WTC11 (cell line): Measurements from ENCODE around the gene GPN3. TPM values are rescaled to one million over a fixed set of nuclear protein-coding genes. Genes with fewer than 3 reads are reported as not detected.

Experiments used
- ATAC-seq: fragments of 200-7000 bp; cut with Tn5 transposase; 2 replicates; pipeline ENCODE4 v1.10.0; 2021; ENCODE audit warnings: mild to moderate bottlenecking, moderate library complexity
- CTCF ChIA-PET: fragments of 300-600 bp; sonication (Branson Sonifier 250); formaldehyde crosslinking; loops from one replicate; lab custom pipeline; 2021; ENCODE audit warnings: antibody characterized with exemption; lab: Charles Lee
- POLR2A ChIA-PET: fragments of 350-600 bp; sonication (Branson Sonifier 250); formaldehyde crosslinking; loops from one replicate; lab custom pipeline; 2021; ENCODE audit warnings: antibody characterized with exemption; lab: Charles Lee
- DNase-seq: peaks from one replicate; pipeline ENCODE4 v3.0.0; 2021; ENCODE audit warnings: low spot score
- H3K27ac Mint-ChIP-seq: 2 replicates; pipeline ENCODE4 v1.8.0; 2021; ENCODE audit warnings: mixed read lengths
- H3K27me3 Mint-ChIP-seq: 2 replicates; pipeline ENCODE4 v1.8.0; 2021; ENCODE audit warnings: low read depth, mild to moderate bottlenecking, moderate library complexity, mixed read lengths
- H3K36me3 Mint-ChIP-seq: 2 replicates; pipeline ENCODE4 v1.8.0; 2021; ENCODE audit warnings: mixed read lengths
- H3K4me1 Mint-ChIP-seq: 2 replicates; pipeline ENCODE4 v1.8.0; 2022; ENCODE audit warnings: mixed read lengths
- H3K4me3 Mint-ChIP-seq: 2 replicates; pipeline ENCODE4 v1.8.0; 2021; ENCODE audit warnings: mild to moderate bottlenecking, moderate library complexity, mixed read lengths
- H3K9me3 Mint-ChIP-seq: 2 replicates; pipeline ENCODE4 v1.8.0; 2021; ENCODE audit warnings: mixed read lengths
- ATF3 ChIP-seq: sonication (generic); formaldehyde crosslinking; conservative IDR thresholded peaks from 2 replicates; pipeline ENCODE4 v1.8.1; 2022; ENCODE audit warnings: mild to moderate bottlenecking, missing genetic modification reagents
- CREM ChIP-seq: sonication (generic); formaldehyde crosslinking; IDR thresholded peaks from 2 replicates; pipeline ENCODE4 v1.8.1; 2022; ENCODE audit warnings: mild to moderate bottlenecking, missing genetic modification reagents, moderate library complexity
- HMGXB4 ChIP-seq: sonication (generic); formaldehyde crosslinking; IDR thresholded peaks from 2 replicates; pipeline ENCODE4 v1.8.1; 2023; ENCODE audit warnings: mild to moderate bottlenecking, moderate library complexity, missing genetic modification reagents
- IRF1 ChIP-seq: sonication (generic); formaldehyde crosslinking; IDR thresholded peaks from 2 replicates; pipeline ENCODE4 v1.8.0; 2023; ENCODE audit warnings: missing genetic modification reagents
- JAZF1 ChIP-seq: fragments of 250-450 bp; sonication (Bioruptor Pico); IDR thresholded peaks from 2 replicates; pipeline ENCODE4 v1.9.0; 2021; ENCODE audit warnings: moderate library complexity, mild to moderate bottlenecking, inconsistent platforms
- NR2C2 ChIP-seq: sonication (generic); formaldehyde crosslinking; IDR thresholded peaks from 2 replicates; pipeline ENCODE4 v1.8.0; 2022; ENCODE audit warnings: mild to moderate bottlenecking, missing genetic modification reagents
- SOX15 ChIP-seq: fragments of 250-450 bp; sonication (Bioruptor Pico); IDR thresholded peaks from 2 replicates; pipeline ENCODE4 v1.9.0; 2021; ENCODE audit warnings: mild to moderate bottlenecking
- SP1 ChIP-seq: sonication (generic); formaldehyde crosslinking; conservative IDR thresholded peaks from 2 replicates; pipeline ENCODE4 v1.8.1; 2022; ENCODE audit warnings: missing genetic modification reagents
- TCF7 ChIP-seq: sonication (generic); formaldehyde crosslinking; IDR thresholded peaks from 2 replicates; pipeline ENCODE4 v1.8.0; 2022; ENCODE audit warnings: mild to moderate bottlenecking, low read depth, missing genetic modification reagents, moderate library complexity
- TEAD4 ChIP-seq: sonication (generic); formaldehyde crosslinking; IDR thresholded peaks from 2 replicates; pipeline ENCODE4 v1.8.0; 2022; ENCODE audit warnings: mild to moderate bottlenecking, missing genetic modification reagents
- USF1 ChIP-seq: sonication (generic); formaldehyde crosslinking; IDR thresholded peaks from 2 replicates; pipeline ENCODE4 v1.8.0; 2022; ENCODE audit warnings: mild to moderate bottlenecking, missing genetic modification reagents
- ZBTB21 ChIP-seq: sonication (generic); formaldehyde crosslinking; IDR thresholded peaks from 2 replicates; pipeline ENCODE4 v1.8.1; 2023; ENCODE audit warnings: mild to moderate bottlenecking, missing genetic modification reagents, borderline replicate concordance
- ZNF121 ChIP-seq: sonication (generic); formaldehyde crosslinking; IDR thresholded peaks from 2 replicates; pipeline ENCODE4 v1.8.0; 2023; ENCODE audit warnings: missing genetic modification reagents
- ZNF416 ChIP-seq: fragments of 250-450 bp; sonication (Bioruptor Pico); IDR thresholded peaks from 2 replicates; pipeline ENCODE4 v1.9.0; 2021; ENCODE audit warnings: mild to moderate bottlenecking, inconsistent platforms
- total RNA-seq: library from RNA; stranded (reverse); gene quantifications from 3 replicates; pipeline ENCODE4 v1.2.3, GENCODE V29; 2021
- TF ChIP-seq, protein P1 (sequence below): sonication (generic); formaldehyde crosslinking; IDR thresholded peaks from 2 replicates; pipeline ENCODE4 v1.8.1; 2023; ENCODE audit warnings: mild to moderate bottlenecking, missing genetic modification reagents, moderate library complexity
- TF ChIP-seq, protein P2 (sequence below): sonication (generic); formaldehyde crosslinking; IDR thresholded peaks from 2 replicates; pipeline ENCODE4 v1.8.1; 2023; ENCODE audit warnings: mild to moderate bottlenecking, missing genetic modification reagents
- TF ChIP-seq, protein P3 (sequence below): fragments of 200-600 bp; IDR thresholded peaks from 2 replicates; pipeline ENCODE4 v1.8.0; 2022; ENCODE audit warnings: antibody characterized with exemption
- TF ChIP-seq, protein P4 (sequence below): sonication (generic); formaldehyde crosslinking; IDR thresholded peaks from 2 replicates; pipeline ENCODE4 v1.8.0; 2023; ENCODE audit warnings: missing genetic modification reagents, mild to moderate bottlenecking, borderline replicate concordance
- TF ChIP-seq, protein P5 (sequence below): sonication (generic); formaldehyde crosslinking; IDR thresholded peaks from 2 replicates; pipeline ENCODE4 v1.8.0; 2022; ENCODE audit warnings: mild to moderate bottlenecking, missing genetic modification reagents
- TF ChIP-seq, protein P6 (sequence below): sonication (generic); formaldehyde crosslinking; IDR thresholded peaks from 2 replicates; pipeline ENCODE4 v1.8.1; 2022; ENCODE audit warnings: mild to moderate bottlenecking, missing genetic modification reagents, moderate library complexity, borderline replicate concordance

Gene GPN3
- total RNA-seq, 1 experiment from 2014 or later: 46.4 TPM

DNA sequence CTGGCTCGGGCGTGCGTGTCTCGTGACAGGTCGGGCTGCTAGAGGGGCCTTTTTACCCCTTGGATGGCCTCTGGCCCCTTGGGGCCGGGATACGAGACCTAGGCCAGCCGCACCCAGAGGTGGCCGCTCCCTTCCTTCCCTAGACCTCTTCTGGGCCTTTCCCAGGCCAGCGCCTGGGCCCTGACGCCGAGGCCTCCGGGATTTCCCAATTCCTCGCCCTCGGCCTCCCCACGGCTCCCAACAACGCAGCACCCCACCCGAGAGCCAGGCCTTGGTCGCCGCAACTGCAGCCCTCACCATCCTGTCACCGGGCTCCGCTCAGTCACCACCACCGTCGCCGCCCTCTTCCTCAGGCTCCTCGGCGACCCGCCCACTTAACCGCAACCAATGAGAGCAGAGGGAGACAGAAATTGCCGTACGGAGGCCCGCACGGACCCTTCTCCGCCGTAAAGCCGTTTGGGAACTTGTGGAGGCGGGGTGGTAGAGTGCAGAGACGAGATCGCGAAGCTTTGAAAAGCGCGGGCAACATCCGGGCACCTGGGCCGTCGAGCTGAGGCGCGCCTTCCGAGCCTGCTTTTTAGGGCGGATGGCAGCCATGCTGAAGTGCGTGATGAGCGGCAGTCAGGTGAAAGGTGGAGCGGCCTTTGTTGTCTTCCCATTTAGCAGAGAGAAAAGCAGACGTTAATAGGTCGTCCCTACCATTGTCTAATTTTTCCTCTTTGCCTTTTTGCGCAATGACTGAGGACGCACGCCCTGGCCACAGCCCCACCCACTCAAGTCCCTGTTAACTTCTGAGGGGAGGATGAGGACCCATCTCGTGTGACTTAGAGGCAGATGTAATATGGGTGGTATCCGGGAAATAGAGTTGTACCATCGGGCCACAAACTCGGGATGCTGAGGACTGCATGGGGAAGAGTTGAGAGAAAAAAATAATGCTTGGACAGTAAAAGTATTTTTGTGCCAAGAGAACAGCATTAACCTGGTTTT, 34.0 kb upstream of the GPN3 start, which contains the start of the genes RAD9B and VPS29 (continued):
- TF ChIP-seq, protein P1, sequence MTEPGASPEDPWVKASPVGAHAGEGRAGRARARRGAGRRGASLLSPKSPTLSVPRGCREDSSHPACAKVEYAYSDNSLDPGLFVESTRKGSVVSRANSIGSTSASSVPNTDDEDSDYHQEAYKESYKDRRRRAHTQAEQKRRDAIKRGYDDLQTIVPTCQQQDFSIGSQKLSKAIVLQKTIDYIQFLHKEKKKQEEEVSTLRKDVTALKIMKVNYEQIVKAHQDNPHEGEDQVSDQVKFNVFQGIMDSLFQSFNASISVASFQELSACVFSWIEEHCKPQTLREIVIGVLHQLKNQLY (CRISPR knock-in tag): peak; percentile 97; the same call in 1 of the 2 replicates
- no peak for TF ChIP-seq SOX15 (CRISPR knock-in tag)
- TF ChIP-seq, protein P2, sequence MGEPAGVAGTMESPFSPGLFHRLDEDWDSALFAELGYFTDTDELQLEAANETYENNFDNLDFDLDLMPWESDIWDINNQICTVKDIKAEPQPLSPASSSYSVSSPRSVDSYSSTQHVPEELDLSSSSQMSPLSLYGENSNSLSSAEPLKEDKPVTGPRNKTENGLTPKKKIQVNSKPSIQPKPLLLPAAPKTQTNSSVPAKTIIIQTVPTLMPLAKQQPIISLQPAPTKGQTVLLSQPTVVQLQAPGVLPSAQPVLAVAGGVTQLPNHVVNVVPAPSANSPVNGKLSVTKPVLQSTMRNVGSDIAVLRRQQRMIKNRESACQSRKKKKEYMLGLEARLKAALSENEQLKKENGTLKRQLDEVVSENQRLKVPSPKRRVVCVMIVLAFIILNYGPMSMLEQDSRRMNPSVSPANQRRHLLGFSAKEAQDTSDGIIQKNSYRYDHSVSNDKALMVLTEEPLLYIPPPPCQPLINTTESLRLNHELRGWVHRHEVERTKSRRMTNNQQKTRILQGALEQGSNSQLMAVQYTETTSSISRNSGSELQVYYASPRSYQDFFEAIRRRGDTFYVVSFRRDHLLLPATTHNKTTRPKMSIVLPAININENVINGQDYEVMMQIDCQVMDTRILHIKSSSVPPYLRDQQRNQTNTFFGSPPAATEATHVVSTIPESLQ (CRISPR knock-in tag): peak; percentile 90; the same call in 1 of the 2 replicates
- TF ChIP-seq ATF3 (CRISPR knock-in tag): peak; percentile 95
- TF ChIP-seq, protein P3, sequence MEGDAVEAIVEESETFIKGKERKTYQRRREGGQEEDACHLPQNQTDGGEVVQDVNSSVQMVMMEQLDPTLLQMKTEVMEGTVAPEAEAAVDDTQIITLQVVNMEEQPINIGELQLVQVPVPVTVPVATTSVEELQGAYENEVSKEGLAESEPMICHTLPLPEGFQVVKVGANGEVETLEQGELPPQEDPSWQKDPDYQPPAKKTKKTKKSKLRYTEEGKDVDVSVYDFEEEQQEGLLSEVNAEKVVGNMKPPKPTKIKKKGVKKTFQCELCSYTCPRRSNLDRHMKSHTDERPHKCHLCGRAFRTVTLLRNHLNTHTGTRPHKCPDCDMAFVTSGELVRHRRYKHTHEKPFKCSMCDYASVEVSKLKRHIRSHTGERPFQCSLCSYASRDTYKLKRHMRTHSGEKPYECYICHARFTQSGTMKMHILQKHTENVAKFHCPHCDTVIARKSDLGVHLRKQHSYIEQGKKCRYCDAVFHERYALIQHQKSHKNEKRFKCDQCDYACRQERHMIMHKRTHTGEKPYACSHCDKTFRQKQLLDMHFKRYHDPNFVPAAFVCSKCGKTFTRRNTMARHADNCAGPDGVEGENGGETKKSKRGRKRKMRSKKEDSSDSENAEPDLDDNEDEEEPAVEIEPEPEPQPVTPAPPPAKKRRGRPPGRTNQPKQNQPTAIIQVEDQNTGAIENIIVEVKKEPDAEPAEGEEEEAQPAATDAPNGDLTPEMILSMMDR: no peak
- peak; percentile 96 for TF ChIP-seq HMGXB4 (CRISPR knock-in tag)
- TF ChIP-seq USF1 (CRISPR knock-in tag): peak; percentile 91
- peak; percentile 100 for TF ChIP-seq IRF1 (CRISPR knock-in tag)
- peak; percentile 87 for TF ChIP-seq ZNF121
- TF ChIP-seq ZBTB21 (CRISPR knock-in tag): peak; percentile 98
- TF ChIP-seq CREM (CRISPR knock-in tag): peak; percentile 96

DNA sequence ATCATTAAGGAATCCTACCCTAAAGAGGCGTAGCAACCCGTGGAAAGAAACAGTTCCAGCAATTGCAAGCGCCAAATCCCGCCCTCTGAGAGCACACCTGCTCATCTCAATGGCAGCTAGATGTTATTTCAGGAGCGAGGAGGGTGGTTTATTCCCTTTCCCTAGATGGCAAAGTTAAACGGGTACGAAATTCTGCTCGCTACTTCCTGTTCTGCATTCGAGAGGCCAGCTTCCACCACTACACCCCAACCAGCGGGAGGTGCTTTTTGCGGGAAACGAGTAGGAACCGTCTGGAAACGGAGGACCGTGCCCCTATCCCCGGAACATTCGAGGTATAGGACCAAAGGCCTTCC, 33.3 kb upstream of the GPN3 start:
- POLR2A ChIA-PET: interaction anchor here (2.1 kb wide), 1 partner anchor 32 kb away, joined by 14 read pairs; the partner anchor contains the start of genes FAM216A and GPN3
- H3K4me3 Mint-ChIP-seq: peak overlapping the region; percentile 98
- CTCF ChIA-PET: interaction anchor here (0.5 to 1.0 kb wide), 2 partner anchors 37 to 70 kb away, joined by 3 to 5 read pairs; no protein-coding TSS in a partner anchor
- peak; percentile 13; the same call in 1 of the 2 replicates for ATAC-seq
- H3K27ac Mint-ChIP-seq: no peak overlapping the region
- peaks cover 8% of the 10 kb centered on the region for H3K4me1 Mint-ChIP-seq
- peak; percentile 24 for DNase-seq
- H3K36me3 Mint-ChIP-seq: peaks cover 8% of the 10 kb centered on the region
- peaks cover 30% of the 10 kb centered on the region for H3K27me3 Mint-ChIP-seq
- peaks cover 7% of the 10 kb centered on the region for H3K9me3 Mint-ChIP-seq
- TF ChIP-seq TCF7 (CRISPR knock-in tag) (no peak), ZNF416 (CRISPR knock-in tag) (no peak), TEAD4 (CRISPR knock-in tag) (no peak), ZNF121 (no peak), NR2C2 (CRISPR knock-in tag) (no peak), SP1 (CRISPR knock-in tag) (no peak), JAZF1 (CRISPR knock-in tag) (no peak), SOX15 (CRISPR knock-in tag) (no peak)
- TF ChIP-seq, protein P4, sequence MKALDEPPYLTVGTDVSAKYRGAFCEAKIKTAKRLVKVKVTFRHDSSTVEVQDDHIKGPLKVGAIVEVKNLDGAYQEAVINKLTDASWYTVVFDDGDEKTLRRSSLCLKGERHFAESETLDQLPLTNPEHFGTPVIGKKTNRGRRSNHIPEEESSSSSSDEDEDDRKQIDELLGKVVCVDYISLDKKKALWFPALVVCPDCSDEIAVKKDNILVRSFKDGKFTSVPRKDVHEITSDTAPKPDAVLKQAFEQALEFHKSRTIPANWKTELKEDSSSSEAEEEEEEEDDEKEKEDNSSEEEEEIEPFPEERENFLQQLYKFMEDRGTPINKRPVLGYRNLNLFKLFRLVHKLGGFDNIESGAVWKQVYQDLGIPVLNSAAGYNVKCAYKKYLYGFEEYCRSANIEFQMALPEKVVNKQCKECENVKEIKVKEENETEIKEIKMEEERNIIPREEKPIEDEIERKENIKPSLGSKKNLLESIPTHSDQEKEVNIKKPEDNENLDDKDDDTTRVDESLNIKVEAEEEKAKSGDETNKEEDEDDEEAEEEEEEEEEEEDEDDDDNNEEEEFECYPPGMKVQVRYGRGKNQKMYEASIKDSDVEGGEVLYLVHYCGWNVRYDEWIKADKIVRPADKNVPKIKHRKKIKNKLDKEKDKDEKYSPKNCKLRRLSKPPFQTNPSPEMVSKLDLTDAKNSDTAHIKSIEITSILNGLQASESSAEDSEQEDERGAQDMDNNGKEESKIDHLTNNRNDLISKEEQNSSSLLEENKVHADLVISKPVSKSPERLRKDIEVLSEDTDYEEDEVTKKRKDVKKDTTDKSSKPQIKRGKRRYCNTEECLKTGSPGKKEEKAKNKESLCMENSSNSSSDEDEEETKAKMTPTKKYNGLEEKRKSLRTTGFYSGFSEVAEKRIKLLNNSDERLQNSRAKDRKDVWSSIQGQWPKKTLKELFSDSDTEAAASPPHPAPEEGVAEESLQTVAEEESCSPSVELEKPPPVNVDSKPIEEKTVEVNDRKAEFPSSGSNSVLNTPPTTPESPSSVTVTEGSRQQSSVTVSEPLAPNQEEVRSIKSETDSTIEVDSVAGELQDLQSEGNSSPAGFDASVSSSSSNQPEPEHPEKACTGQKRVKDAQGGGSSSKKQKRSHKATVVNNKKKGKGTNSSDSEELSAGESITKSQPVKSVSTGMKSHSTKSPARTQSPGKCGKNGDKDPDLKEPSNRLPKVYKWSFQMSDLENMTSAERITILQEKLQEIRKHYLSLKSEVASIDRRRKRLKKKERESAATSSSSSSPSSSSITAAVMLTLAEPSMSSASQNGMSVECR (CRISPR knock-in tag): no peak
- TF ChIP-seq, protein P5, sequence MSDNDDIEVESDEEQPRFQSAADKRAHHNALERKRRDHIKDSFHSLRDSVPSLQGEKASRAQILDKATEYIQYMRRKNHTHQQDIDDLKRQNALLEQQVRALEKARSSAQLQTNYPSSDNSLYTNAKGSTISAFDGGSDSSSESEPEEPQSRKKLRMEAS (CRISPR knock-in tag): no peak
- TF ChIP-seq, protein P6, sequence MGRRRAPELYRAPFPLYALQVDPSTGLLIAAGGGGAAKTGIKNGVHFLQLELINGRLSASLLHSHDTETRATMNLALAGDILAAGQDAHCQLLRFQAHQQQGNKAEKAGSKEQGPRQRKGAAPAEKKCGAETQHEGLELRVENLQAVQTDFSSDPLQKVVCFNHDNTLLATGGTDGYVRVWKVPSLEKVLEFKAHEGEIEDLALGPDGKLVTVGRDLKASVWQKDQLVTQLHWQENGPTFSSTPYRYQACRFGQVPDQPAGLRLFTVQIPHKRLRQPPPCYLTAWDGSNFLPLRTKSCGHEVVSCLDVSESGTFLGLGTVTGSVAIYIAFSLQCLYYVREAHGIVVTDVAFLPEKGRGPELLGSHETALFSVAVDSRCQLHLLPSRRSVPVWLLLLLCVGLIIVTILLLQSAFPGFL (CRISPR knock-in tag): no peak
